Activated T-cell treated with anti-CD3 and anti-CD28 coated beads, Interleukin-2, amount 50 U/mL, for 72 hours (primary cell): ENCODE measurements around the gene SLC6A9. TPM values are rescaled to one million over a fixed set of nuclear protein-coding genes. Genes with fewer than 3 reads are reported as not detected.
A peak's percentile ranks its signal among the peaks of the same experiment; 100 is the strongest.

Source experiments
- ATAC-seq, 2 donors: fragments of 150-1000 bp; cut with Tn5 transposase; replicated peaks in 1 of 2; 2 replicates each; pipeline ENCODE4 v1.10.0; 2021; ENCODE audit warnings: moderate library complexity in 2 of 2, mild to moderate bottlenecking in 1 of 2
- DNase-seq, 2 donors: peaks; one replicate each; pipeline ENCODE4 v3.0.0; 2021 to 2022; ENCODE audit warnings: mixed read lengths in 1 of 2
- H3K27ac Mint-ChIP-seq: one replicate; pipeline ENCODE4 v1.8.0; 2022; ENCODE audit warnings: mild to moderate bottlenecking, moderate library complexity, mixed read lengths
- H3K27me3 Mint-ChIP-seq: one replicate; pipeline ENCODE4 v1.8.0; 2022; ENCODE audit warnings: low read depth, mixed read lengths
- H3K36me3 Mint-ChIP-seq, 2 donors: one replicate each; pipeline ENCODE4 v1.8.0; 2022; ENCODE audit warnings: mixed read lengths in 2 of 2, mild to moderate bottlenecking in 1 of 2; ENCODE audit not compliant: insufficient read depth in 2 of 2
- H3K4me1 Mint-ChIP-seq: one replicate; pipeline ENCODE4 v1.8.0; 2022; ENCODE audit warnings: low read depth, mixed read lengths
- H3K4me3 Mint-ChIP-seq, 2 donors: one replicate each; pipeline ENCODE4 v1.8.0; 2022; ENCODE audit warnings: mild to moderate bottlenecking in 2 of 2, mixed read lengths in 2 of 2, moderate library complexity in 2 of 2
- H3K9me3 Mint-ChIP-seq, 2 donors: one replicate each; pipeline ENCODE4 v1.8.0; 2022; ENCODE audit warnings: mixed read lengths in 2 of 2
- total RNA-seq, 2 donors: library from RNA; stranded (reverse); gene quantifications; one replicate each; pipeline ENCODE4 v1.2.3, GENCODE V29; 2022

Gene SLC6A9
- total RNA-seq, 2 donors from 2014 or later: 24.5 to 28.3 TPM

DNA sequence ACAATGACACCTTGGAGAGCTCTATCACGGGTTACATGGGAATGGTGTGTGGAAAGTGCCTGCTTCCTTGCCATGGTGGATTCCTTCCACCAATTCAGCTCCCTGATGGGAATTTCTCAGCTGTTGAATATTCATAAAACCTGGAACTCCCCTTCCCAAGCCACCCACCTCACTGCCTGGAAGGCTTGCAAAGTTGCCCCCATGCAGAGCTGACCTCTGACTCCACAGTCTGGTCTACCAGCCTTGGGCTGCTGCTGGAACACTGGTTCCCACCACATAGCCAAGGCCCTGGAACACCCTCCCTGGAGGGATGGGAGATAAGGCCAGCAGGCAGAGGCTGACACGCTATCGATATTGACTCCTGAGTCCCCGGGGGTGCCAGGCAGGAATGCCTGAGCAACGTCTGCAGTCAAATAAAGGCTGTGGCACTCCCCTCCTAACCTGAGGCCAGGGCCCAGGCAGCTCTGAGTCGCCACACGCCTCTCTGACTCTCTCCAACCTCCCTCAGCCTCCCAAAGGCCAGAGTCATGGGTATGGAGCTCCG is 31.1 kb downstream of the SLC6A9 start:
- Mint-ChIP-seq H3K4me3 (no peak overlapping the region), H3K27ac (no peak overlapping the region), H3K27me3 (no peaks in the 10 kb centered on the region), H3K36me3 (peaks cover 4 to 5% of the 10 kb centered on the region in 2 donors), H3K9me3 (no peaks in the 10 kb centered on the region), H3K4me1 (no peaks in the 10 kb centered on the region)
- DNase-seq: no peak
- ATAC-seq: no peak

DNA sequence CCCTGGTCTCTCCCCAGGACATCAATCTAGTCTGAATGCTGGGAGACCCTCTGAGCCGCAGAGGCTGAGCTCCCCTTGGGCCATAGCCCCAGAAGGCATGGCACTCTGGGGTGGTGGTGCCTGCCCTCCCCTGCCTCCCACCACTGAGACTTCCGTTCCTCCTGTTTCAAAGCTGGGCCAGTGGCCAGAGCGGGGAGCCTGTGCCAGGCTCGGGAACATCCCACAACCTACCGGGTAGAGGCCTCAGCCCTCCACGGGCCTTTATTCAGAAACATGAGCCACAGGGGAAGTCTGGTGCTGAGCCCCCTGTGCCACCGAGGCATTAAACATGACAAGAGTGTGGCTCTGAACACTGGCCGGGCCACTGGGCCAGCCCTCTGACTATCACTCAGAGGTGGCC is 31.8 kb downstream of the SLC6A9 start:
- peaks cover 3% of the 10 kb centered on the region for H3K4me1 Mint-ChIP-seq
- H3K4me3 Mint-ChIP-seq: no peak overlapping the region
- ATAC-seq: no peak

DNA sequence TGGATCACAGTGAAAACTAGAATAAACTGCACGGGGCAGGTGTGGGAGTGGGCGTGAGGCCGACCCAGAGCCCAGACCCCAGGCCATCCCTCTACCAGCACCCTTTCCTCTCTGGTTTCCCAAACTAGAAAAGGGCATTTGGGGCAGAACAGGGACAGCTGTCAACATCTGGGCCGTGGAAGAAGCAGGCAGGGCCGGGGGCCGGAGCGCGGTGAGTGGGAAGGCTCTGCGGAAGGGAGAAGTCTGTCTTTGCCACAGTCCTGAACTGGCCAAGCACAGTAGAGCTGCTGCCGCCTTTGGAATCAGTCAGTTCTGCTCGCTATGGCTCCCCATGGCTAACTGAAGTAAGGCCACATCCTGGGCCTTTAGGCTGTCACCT is 33.3 kb downstream of the SLC6A9 start:
- H3K4me3 Mint-ChIP-seq: no peak overlapping the region
- DNase-seq: no peak
- no peak for ATAC-seq
- H3K9me3 Mint-ChIP-seq: no peaks in the 10 kb centered on the region
- H3K27me3 Mint-ChIP-seq: no peaks in the 10 kb centered on the region
- H3K36me3 Mint-ChIP-seq: peaks cover 4 to 5% of the 10 kb centered on the region in 2 donors
- H3K4me1 Mint-ChIP-seq: peaks cover 5% of the 10 kb centered on the region
- H3K27ac Mint-ChIP-seq: no peak overlapping the region

More for the DNA sequence above, 31.8 kb downstream of the SLC6A9 start:
- Mint-ChIP-seq H3K27ac (no peak overlapping the region), H3K36me3 (peaks cover 4 to 5% of the 10 kb centered on the region in 2 donors), H3K9me3 (no peaks in the 10 kb centered on the region), H3K27me3 (no peaks in the 10 kb centered on the region)
- no peak for DNase-seq

DNA sequence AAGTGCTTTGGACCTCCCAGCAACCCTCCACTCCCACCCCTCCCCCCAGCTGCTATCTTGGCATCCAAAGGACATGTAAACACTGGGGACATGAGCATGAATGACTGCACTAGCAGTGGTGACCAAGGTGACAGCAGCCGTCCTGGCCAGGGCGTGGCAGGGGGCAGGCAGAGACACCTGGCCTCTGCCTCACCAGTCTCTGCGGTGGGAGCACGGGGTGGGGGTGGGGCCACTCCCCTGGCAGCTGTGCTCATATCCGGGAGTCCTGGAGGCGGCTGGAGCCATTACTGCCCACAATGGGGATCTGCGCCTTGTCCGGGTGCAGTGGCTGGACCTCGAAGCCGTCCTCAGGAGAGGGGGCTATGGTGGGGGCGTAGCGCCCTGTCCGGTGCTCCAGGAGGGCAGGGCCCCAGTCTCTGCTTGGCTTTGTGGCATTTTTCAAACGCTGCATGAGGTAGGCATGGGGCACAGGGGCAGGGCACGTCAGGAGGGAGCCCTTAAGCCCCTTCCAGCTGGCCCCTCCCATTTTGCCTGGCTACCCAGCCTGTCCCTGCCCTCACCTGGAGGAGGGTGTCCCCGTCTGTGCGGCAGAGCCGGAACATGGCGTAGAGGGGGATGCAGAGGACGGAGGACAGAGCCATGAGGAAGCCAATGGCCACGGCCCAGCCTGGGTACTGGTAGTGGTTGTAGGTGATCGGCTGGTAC is 33.8 kb downstream of the SLC6A9 start:
- no peaks in the 10 kb centered on the region for H3K9me3 Mint-ChIP-seq
- ATAC-seq: no peak
- H3K27me3 Mint-ChIP-seq: no peaks in the 10 kb centered on the region
- H3K27ac Mint-ChIP-seq: no peak overlapping the region
- H3K4me3 Mint-ChIP-seq: no peak overlapping the region
- DNase-seq: no peak
- peaks cover 7% of the 10 kb centered on the region for H3K4me1 Mint-ChIP-seq
- H3K36me3 Mint-ChIP-seq: peaks cover 4 to 5% of the 10 kb centered on the region in 2 donors

DNA sequence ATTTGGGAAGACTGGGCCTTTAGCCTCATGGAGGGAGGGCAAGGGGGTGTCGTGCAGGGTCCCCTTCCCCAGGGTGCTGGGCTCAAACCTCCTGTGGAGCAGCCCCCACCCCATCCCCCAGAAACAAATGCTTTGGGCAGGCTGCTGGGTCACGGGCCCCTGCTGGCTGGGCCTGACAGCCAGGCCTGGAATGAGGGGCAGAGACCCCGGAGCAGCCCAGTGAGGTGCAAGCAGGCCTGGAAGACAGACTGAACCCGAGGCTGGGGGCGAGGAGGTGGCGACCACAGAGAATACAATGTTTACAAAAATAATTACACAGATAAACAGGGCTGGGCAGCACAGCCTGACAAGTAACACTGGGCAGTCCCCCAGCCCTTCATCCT is 34.5 kb downstream of the SLC6A9 start:
- no peak overlapping the region for H3K27ac Mint-ChIP-seq
- H3K4me3 Mint-ChIP-seq: no peak overlapping the region
- DNase-seq: no peak
- H3K36me3 Mint-ChIP-seq: peaks cover 4 to 5% of the 10 kb centered on the region in 2 donors
- no peaks in the 10 kb centered on the region for H3K9me3 Mint-ChIP-seq
- ATAC-seq: no peak
- H3K27me3 Mint-ChIP-seq: no peaks in the 10 kb centered on the region
- H3K4me1 Mint-ChIP-seq: peaks cover 14% of the 10 kb centered on the region

DNA sequence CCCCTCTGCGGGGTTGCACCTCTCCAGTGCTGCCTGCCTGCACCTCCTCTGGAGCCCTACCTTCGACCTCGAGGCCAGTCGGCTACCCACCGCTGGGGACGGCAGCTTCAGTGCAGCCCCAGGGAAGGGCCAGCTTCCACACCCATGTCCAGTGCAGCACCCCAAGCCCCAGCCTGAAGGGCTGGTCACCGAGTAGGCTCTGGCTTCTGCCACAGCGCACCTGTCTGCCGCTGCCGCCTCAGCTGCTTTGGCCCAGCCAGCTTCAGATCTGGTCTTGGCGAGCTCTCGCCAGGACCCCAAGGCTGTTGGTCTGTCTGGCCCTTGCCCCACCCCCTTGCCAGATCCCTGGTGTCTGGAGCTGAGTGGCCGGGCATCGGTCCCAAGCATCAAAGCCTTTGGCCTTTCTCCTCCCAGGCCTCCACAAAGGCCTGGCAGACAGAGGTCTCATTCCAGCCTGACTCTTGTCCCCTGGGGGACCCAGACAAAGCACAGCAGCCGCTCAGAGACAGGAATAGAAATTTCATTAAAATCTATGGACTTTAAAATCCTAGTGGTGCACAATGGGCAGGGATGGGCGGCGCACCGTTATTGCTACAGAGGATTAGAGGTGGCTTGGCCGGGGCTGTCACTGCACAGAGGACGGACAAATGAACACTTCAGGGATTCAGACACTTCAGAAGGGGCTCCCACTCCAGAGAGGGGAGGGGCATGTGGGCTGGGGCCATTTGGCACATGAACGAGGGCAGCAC is 35.1 kb downstream of the SLC6A9 start:
- H3K27me3 Mint-ChIP-seq: no peaks in the 10 kb centered on the region
- H3K4me1 Mint-ChIP-seq: peaks cover 14% of the 10 kb centered on the region
- DNase-seq (no peak), ATAC-seq (no peak)
- no peak overlapping the region for H3K4me3 Mint-ChIP-seq
- H3K36me3 Mint-ChIP-seq: peaks cover under 1 to 2% of the 10 kb centered on the region in 2 donors
- H3K27ac Mint-ChIP-seq: no peak overlapping the region
- H3K9me3 Mint-ChIP-seq: no peaks in the 10 kb centered on the region

DNA sequence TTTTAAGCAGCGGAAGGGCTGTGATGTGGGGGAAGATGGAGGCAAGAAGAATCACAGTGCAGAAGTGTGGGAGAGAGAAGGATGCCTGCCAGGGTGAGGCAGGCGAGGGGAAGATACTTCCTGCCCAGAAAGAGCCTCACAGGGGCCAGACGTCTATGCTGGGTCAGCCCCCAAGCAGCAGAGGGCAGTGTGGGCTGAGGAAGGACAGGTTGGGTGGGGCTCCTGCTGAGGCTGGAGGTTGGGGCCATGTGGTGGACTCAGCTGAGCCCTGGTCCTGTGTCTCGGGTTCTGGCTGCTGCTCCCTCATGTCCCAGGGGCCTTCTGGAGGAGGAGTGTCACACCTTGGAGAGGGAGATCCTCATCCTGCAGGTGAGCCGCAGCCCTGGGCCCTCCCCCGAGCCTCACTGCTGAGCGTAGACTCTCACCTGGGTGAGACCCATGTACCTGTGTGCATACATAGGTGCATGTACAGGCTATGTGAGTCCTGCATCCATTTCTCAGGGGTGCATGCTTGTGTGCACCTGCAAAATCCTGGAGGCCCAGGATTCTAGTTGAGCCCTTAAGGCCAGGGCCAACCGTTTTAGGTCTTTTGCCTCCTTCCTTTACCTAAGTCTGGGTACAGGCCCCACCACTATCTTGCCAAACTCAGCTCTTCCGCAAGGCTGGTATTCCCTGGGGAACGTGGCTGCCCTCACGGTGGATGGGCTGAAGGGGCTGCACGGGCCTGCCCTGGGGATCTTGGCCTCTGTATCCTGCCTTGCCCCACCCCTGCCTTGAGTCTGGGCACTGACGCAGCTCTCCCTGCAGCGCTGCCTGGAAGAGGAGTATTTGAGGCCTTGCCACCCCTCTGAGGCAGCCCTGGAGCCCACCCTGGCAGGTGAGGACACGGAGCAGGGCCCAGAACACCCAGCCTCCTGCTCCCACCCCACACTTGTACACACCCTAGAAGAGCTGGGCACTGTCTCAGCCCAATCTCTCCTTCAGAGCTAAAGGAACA is 36.2 kb downstream of the SLC6A9 start:
- H3K4me3 Mint-ChIP-seq: no peak overlapping the region

DNA sequence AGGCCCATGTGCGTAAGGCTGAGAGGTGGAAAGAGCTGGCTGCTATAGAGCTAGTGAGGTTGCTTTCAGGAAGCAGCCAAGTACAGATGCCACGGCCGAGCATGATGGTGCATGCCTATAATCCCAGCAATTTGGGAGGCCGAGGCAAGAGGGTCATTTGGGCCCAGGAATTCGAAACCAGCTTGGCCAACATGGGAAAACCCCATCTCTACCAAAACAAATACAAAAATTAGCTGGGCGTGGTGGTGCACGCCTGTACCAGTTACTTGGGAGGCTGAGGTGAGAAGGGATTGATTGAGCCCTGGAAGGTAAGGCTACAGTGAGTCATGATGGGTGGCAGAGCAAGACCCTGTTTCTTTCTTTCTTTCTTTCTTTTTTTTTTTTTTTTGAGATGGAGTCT is 37.2 kb downstream of the SLC6A9 start:
- no peak for DNase-seq
- H3K36me3 Mint-ChIP-seq: no peaks in the 10 kb centered on the region
- no peak overlapping the region for H3K27ac Mint-ChIP-seq
- no peak overlapping the region for H3K4me3 Mint-ChIP-seq
- no peaks in the 10 kb centered on the region for H3K9me3 Mint-ChIP-seq
- ATAC-seq: no peak
- H3K27me3 Mint-ChIP-seq: no peaks in the 10 kb centered on the region
- H3K4me1 Mint-ChIP-seq: peaks cover 14% of the 10 kb centered on the region

More for the DNA sequence above, 36.2 kb downstream of the SLC6A9 start:
- Mint-ChIP-seq H3K27ac (no peak overlapping the region), H3K36me3 (no peaks in the 10 kb centered on the region), H3K4me1 (peaks cover 14% of the 10 kb centered on the region), H3K27me3 (no peaks in the 10 kb centered on the region), H3K9me3 (no peaks in the 10 kb centered on the region)
- peak; percentile 21 to 25 for ATAC-seq
- peak in 1 of 2 donors; percentile 30 for DNase-seq

DNA sequence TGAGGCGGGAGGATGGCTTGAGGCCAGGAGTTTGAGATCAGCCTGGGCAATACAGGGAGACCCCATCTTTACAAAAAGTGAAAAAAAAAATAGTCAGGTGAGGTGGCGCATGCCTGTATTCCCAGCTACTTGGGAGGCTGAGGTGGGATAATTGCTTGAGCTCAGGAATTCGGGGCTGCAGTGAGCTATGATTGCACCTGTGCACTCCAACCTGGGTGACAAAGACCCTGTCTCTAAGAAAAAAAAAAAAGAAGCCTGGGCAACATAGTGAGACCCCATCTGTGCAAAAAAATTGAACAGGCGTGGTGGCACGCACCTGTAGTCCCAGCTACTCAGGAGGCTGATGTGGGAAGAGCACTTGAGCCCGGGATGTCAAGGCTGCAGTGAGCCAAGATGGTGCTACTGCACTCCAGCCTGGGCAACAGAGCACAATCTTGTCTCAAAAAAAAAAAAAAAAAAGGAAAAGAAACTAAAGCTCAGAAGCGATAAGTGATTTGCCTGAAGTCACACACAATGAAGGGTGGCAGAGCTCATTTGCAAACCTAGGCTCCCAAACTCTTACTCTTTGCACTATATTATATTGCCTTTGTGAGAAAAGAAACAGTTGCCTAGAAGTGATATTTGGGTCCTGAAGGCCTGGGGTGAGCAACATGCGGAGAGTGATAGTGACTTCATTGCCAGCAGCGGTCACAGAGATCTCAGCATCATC is 37.9 kb downstream of the SLC6A9 start:
- ATAC-seq: no peak
- Mint-ChIP-seq H3K27ac (no peak overlapping the region), H3K27me3 (no peaks in the 10 kb centered on the region), H3K36me3 (no peaks in the 10 kb centered on the region), H3K9me3 (no peaks in the 10 kb centered on the region), H3K4me3 (no peak overlapping the region), H3K4me1 (peaks cover 14% of the 10 kb centered on the region)
- no peak for DNase-seq

DNA sequence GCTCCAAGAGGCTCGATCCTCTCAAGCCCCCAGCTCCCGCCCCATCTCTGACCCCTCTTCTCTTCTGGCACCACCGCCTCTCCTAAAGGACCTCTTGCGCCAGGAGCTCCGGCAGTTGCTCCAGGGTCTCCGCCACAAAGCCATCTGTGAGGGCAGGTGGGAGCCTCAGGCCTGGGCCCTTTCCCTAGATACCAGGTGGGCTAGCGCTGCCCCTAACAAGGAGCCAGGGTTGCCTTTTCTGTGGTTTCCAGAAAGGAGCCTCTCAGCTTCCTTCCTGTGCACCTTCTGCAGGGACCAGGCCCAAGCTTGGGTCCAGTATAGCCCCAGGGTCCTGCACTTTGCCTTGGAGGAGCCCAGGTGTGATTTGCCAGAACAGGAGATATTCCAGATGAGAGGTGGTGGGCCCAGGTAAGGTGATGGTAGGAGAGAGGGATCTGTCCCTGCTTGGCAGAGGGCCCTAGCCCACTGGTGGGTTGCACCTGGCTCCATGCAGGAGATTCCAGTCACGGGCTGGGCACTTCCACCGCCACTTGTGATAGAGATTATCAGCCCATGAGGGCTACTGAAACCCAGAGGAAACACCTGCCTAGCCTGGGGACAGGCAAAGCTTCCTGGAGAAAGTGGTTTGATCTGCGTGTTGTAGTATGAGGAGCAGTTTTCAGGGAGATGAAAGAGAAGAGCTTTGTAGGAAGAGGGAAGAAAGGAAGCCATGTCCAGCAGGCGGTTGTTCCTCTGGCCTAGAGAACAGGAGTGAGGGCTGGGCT is 38.8 kb downstream of the SLC6A9 start:
- Mint-ChIP-seq H3K36me3 (no peaks in the 10 kb centered on the region), H3K9me3 (no peaks in the 10 kb centered on the region), H3K4me3 (peak overlapping the region; percentile 91 to 96), H3K27me3 (no peaks in the 10 kb centered on the region), H3K4me1 (peaks cover 14% of the 10 kb centered on the region), H3K27ac (no peak overlapping the region)
- ATAC-seq (no peak), DNase-seq (no peak)

DNA sequence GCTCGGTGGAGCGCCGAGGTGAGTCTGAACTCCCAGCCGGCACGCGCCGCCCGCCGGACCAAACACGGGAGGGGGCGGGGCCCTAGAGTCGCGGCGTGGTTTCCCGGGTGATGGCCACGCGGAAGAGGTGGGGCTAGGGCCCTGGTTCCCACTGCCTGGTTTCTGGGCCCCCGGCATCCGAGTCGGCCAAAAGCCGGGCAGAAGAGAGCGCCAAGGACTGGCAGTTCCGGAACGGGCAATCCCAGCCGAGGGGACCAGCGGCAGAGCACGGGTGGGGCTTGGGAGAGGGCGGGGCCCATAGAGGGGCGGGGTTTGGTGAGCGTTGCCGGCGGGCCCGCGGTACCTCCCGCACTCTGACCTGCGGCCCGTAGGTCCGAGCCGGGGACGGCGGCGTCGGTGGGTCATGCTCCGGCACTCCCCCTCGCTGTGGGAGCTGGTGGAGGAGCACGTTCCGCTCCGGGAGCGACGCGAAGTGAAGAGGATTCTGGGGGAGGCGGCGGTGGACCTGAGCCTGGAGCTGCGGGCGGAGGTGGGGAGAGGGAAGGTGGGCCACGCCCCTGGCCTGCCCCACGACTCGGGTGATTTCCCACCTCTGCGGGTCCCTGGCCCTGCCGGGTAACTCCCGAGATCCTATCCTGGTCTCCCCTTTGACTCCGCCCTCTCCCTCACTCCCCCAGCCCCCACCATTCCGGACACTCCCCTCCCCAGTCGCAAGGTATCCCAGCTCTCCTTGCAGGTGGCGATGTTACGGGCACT is 39.6 kb downstream of the SLC6A9 start, which contains the start of gene CCDC24:
TSS of gene CCDC24 (plus strand) at position 124 of the 756 bp plus-strand sequence. CDS start at position 404, 280 bp downstream.
- H3K4me3 Mint-ChIP-seq: peak within 1 kb of the TSS; percentile 91 to 96
- no peak within 1 kb of the TSS for H3K27ac Mint-ChIP-seq
- H3K4me1 Mint-ChIP-seq: peaks cover 14% of the 10 kb centered on the region
- no peaks in the 10 kb centered on the region for H3K9me3 Mint-ChIP-seq
- H3K27me3 Mint-ChIP-seq: no peaks in the 10 kb centered on the region
- ATAC-seq (peak; percentile 86 to 89), DNase-seq (peak; percentile 82 to 84)
- no peaks in the 10 kb centered on the region for H3K36me3 Mint-ChIP-seq
